HG02884 (cell line): ENCODE measurements around the gene SCARB2.

Experiments used
- ATAC-seq: cut with Tn5 transposase; IDR thresholded peaks from one replicate; pipeline ENCODE4 v1.9.1; 2021; ENCODE audit warnings: mild to moderate bottlenecking, moderate library complexity; ENCODE audit not compliant: unreplicated experiment

The SCARB2 gene

GRCh38 chr4:76156635-76157034 is 57.0 kb downstream of the SCARB2 start:
- no peak for ATAC-seq

- no peak for ATAC-seq
These were observed 57.6 kb downstream of the SCARB2 start for GRCh38 chr4:76155979-76156378.

DNA sequence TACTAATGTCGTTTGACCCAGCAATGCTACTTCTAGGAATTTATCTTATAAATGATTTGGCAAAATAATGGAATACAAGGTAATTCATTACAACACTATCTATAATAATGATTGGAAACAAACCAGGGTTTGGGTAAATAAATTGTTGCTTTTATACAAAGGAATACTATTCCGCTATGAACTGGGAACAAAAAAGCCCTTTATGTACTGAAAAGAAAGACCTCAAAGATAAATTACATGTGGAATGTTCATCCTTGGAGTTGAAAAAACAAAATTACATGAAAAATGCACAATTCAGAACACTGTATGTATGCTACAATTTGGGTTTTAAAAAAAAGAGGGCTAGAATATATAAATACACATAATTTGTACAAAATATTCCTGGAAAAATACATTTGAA is 60.3 kb downstream of the SCARB2 start:
- ATAC-seq: no peak

- peak; percentile 98 for ATAC-seq
These were observed 65.3 kb downstream of the SCARB2 start, which contains the start of gene NUP54 for GRCh38 chr4:76148142-76148865. NUP54 (minus strand) TSS chr4:76148397; CDS start chr4:76148374, 23 bp downstream.

DNA sequence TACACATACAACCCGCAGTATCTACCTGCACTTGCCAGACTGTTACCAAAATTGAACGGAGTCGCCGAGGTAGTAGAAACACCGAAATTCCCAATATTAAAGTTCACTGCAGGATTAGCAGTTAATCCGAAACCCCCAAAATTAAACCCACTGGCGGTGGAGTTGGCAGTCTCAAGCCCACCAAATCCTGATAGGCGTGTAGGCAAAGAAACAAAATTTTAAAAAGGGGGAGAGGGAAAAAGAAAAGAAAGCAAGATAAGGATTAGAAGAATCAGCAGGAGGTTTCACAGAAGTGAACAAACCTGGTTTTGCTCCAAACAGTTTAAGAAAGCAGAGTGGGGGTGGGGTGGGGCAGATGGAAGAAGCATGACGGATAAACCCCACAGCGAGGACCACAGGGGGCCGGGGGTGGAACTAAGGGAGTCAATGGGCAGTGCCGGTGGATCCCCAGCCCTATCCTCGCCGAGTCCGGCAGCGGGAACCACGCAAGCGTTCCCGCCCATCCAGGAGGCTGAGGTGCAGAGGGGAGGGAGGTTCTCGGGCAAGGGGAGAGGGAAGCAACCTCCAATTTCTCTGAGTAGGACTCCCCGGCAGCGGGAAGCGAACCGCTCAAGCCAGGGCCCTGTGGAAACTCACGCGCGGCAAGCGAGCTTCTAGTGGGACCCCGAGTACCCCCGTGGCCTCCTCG is 66.0 kb downstream of the SCARB2 start:
- ATAC-seq: peak; percentile 30

GRCh38 chr4:76144546-76144945 is 69.1 kb downstream of the SCARB2 start:
- no peak for ATAC-seq

GRCh38 chr4:76141241-76141640 is 72.4 kb downstream of the SCARB2 start:
- ATAC-seq: no peak

DNA sequence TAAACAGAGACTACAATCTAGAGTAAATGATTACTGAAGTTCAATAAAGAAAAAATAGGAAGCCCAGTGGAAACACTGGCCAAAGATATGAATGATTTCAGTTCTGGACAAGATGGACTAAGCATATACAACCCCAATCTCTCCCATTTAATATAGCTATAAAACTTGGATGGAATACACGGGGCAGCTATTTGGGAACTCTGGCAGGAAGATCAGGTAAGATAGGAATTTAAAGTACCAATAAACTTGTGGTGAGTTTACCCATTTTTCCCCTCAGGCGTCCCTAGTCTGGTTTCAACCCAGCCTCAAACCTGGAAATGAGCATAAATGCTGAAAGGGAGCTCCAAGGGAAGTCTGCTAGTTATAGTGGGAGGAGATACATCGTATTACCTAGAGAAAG is 85.9 kb downstream of the SCARB2 start:
- no peak for ATAC-seq

- no peak for ATAC-seq
These were observed 87.8 kb downstream of the SCARB2 start for GRCh38 chr4:76125816-76126215.

DNA sequence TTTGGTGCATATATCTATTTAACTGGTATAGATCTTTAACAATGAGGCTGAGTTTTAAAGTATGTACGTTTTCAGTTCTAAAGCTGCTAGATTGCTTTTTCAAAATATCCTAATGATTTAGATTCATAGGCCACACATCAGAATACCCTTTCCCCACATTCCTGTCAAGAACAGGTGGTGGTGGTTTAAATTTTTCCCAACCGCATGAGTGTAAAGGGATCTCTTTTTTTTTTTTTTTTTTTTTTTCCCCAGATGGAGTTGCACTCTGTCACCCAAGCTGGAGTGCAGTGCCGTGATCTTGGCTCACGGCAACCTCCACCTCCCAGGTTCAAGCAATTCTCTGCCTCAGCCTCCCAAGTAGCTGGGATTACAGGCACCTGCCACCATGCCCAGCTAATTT is 93.4 kb downstream of the SCARB2 start:
- ATAC-seq: no peak

DNA sequence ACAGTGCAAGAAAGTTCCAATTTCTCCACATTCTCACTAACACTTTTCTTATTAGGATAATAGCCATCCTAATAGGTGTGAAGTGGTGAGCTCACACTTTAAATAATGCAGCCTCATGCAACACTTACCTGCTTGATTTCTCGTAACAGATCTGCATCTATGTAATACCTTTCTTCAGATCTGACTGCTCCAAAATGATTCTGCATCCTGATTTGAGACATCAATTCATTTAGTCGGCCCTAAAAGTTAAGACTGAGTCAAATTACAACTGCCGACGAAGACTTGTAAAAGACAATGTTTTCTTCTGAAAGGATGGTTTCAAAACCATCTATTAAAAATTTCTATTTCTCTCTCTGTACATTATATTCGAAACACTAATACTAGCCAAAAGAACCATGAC is 96.1 kb downstream of the SCARB2 start:
- ATAC-seq: no peak

GRCh38 chr4:76116821-76117220 is 96.8 kb downstream of the SCARB2 start:
- no peak for ATAC-seq
